ENCODE data around the gene USP17L26. TPM values are rescaled to one million over a fixed set of nuclear protein-coding genes. Genes with fewer than 3 reads are reported as not detected.
"Not testable (repeated sequence)": the region's sequence is repeated elsewhere in the genome, so short reads cannot be mapped to it uniquely, and the experiment has no call there.

The USP17L26 gene
- polyA plus RNA-seq, 1 donor = not detected

DNA sequence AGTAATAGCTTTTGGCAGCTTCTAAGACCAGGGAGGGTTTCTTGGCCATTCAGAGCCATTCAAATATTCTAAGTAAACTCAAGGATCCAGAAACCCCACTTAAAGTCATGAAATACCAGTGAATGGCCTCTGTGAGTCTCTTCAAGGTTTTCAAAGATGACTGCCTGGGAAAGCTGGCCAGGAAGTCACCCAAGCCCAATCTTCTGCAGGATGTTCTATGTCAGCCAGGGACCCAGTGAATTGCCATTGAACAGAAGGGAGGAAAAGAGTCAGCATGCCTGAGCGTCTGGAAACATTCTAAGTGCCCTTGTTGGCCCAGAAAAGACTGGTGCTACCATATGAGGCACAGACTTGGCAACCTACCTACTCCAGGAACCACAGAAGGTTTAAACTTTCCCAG is 45.4 kb downstream of the USP17L26 start:
- H3K4me3 ChIP-seq (ENCODE audit: low read length); H3K27ac ChIP-seq (ENCODE audit: low read length); H3K4me1 ChIP-seq (ENCODE audit: control insufficient read depth, insufficient read depth, low read length); H3K9me3 ChIP-seq (ENCODE audit: control insufficient read depth, low read depth, low read length); H3K36me3 ChIP-seq (ENCODE audit: control insufficient read depth, insufficient read depth, low read length); H3K27me3 ChIP-seq (ENCODE audit: control insufficient read depth, insufficient read depth, low read length); DNase-seq: not testable (repeated sequence)
- WGBS (ENCODE audit: insufficient coverage, low lambda C conversion rate) = no CpG with 5 or more reads among the region's 1 CpG

DNA sequence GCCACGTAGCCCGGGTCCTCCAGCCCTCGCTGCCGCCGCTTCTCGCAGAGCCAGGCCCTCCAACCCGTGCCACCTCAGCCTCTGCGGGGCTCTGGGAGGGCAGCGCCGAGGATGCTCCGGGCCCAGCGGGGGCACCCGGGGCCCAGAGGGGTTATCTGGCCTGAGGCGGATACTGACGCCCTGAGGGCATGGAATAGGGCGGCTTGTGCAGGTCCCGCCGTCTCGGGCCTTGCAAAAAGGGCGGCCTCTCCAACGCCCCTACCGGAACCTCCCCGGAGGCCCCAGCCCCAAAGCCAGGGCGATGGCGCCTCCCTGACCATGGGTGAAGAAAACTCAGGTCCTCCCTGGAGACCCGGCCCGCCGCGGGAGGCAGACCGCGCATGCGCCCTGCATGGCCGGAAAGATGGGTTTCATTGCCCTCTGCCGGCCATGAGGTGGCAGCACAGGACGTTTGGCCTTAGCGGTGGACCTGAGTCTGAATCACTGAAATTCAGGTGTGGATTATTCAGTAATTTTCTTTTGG is 46.6 kb downstream of the USP17L26 start:
- not testable (repeated sequence) for H3K27ac ChIP-seq (ENCODE audit: low read length); H3K36me3 ChIP-seq (ENCODE audit: control insufficient read depth, insufficient read depth, low read length); H3K4me1 ChIP-seq (ENCODE audit: control insufficient read depth, insufficient read depth, low read length); H3K27me3 ChIP-seq (ENCODE audit: control insufficient read depth, insufficient read depth, low read length); H3K9me3 ChIP-seq (ENCODE audit: control insufficient read depth, low read depth, low read length)
- no CpG with 5 or more reads among the region's 36 CpGs for WGBS (ENCODE audit: insufficient coverage, low lambda C conversion rate)
- H3K4me3 ChIP-seq (ENCODE audit: low read length) = peak overlapping the region; percentile 32
- DNase-seq = peak in 1 of 2 donors; percentile 18

DNA sequence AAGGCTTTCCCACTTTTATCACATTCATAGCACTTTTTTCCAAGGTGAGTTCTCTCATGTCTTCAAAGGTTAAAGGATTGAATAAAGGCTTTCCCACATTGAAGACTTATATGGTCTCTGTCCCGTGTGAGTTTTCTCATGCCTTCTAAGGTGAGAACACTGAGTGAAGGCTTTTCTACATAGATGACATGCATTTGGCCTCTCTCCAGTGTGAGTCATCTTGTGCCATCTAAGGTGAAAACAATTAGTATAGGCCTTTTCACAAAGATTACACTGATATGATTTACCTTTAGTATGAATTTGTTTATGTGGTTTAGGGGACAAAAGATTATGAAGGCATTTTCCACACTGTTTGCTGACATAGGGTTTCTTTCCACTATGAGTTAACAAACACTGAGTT is 49.7 kb downstream of the USP17L26 start:
- H3K27ac ChIP-seq (ENCODE audit: low read length) = no peak overlapping the region
- H3K4me1 ChIP-seq (ENCODE audit: control insufficient read depth, insufficient read depth, low read length) = no peaks in the 10 kb centered on the region
- no peak for DNase-seq
- H3K9me3 ChIP-seq (ENCODE audit: control insufficient read depth, low read depth, low read length) = no peaks in the 10 kb centered on the region
- H3K27me3 ChIP-seq (ENCODE audit: control insufficient read depth, insufficient read depth, low read length) = no peaks in the 10 kb centered on the region
- H3K4me3 ChIP-seq (ENCODE audit: low read length) = no peak overlapping the region
- 100% methylated on average over 1 of the region's 1 CpG for WGBS (ENCODE audit: insufficient coverage, low lambda C conversion rate)
- no peaks in the 10 kb centered on the region for H3K36me3 ChIP-seq (ENCODE audit: control insufficient read depth, insufficient read depth, low read length)

Other genes starting within 250 kb of the USP17L26 start
- gene FAM90A26, start 164.2 kb upstream of the USP17L26 start, polyA plus RNA-seq = not detected
- not detected for gene USP17L10, start 124.0 kb upstream of the USP17L26 start, polyA plus RNA-seq
- not detected for gene USP17L11, start 119.3 kb upstream of the USP17L26 start, polyA plus RNA-seq
- gene USP17L12, start 114.5 kb upstream of the USP17L26 start, polyA plus RNA-seq = not detected
- gene USP17L13, start 109.8 kb upstream of the USP17L26 start, polyA plus RNA-seq = not detected
- gene USP17L15, start 100.3 kb upstream of the USP17L26 start, polyA plus RNA-seq = not detected
- gene USP17L17, start 90.8 kb upstream of the USP17L26 start, polyA plus RNA-seq = not detected
- not detected for gene USP17L18, start 86.0 kb upstream of the USP17L26 start, polyA plus RNA-seq
- not detected for gene USP17L19, start 81.3 kb upstream of the USP17L26 start, polyA plus RNA-seq
- not detected for gene USP17L20, start 76.5 kb upstream of the USP17L26 start, polyA plus RNA-seq
- not detected for gene USP17L21, start 71.8 kb upstream of the USP17L26 start, polyA plus RNA-seq
- not detected for gene USP17L22, start 67.0 kb upstream of the USP17L26 start, polyA plus RNA-seq
- gene USP17L24, start 9.5 kb upstream of the USP17L26 start, polyA plus RNA-seq = not detected
- not detected for gene USP17L25, start 4.7 kb upstream of the USP17L26 start, polyA plus RNA-seq
- not detected for gene USP17L5, start 4.7 kb downstream of the USP17L26 start, polyA plus RNA-seq
- not detected for gene USP17L27, start 9.5 kb downstream of the USP17L26 start, polyA plus RNA-seq
- not detected for gene USP17L28, start 14.2 kb downstream of the USP17L26 start, polyA plus RNA-seq
- gene USP17L29, start 19.0 kb downstream of the USP17L26 start, polyA plus RNA-seq = not detected
- not detected for gene USP17L30, start 28.5 kb downstream of the USP17L26 start, polyA plus RNA-seq
- gene DEFB131A, start 109.8 kb downstream of the USP17L26 start, polyA plus RNA-seq = not detected